ENCODE data around the gene PRMT5. TPM values are rescaled to one million over a fixed set of nuclear protein-coding genes. Genes with fewer than 3 reads are reported as not detected.

Gene PRMT5
- total RNA-seq, 4 donors from 2014 or later = 32.2 to 92.3 (median 43.4) TPM

DNA sequence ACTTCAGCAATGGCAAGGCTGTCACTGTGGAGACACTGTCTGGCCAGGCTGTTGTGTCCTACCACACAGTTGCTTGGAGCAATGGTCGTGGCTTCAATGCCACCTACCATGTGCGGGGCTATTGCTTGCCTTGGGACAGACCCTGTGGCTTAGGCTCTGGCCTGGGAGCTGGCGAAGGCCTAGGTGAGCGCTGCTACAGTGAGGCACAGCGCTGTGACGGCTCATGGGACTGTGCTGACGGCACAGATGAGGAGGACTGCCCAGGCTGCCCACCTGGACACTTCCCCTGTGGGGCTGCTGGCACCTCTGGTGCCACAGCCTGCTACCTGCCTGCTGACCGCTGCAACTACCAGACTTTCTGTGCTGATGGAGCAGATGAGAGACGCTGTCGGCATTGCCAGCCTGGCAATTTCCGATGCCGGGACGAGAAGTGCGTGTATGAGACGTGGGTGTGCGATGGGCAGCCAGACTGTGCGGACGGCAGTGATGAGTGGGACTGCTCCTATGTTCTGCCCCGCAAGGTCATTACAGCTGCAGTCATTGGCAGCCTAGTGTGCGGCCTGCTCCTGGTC, 53.3 kb downstream of the PRMT5 start:
- in situ Hi-C loops (cut with MboI; ENCODE audit: low pct_ligation_motif_present in 1 of 4, low pct_unique_long_range_greater_than_20kb in 1 of 4, low sequenced_read_pairs in 3 of 4) = no loop called here
- Histone ChIP-seq H3K36me3 (peaks cover 0 to 52% (median 28%) of the 10 kb centered on the region in 4 donors), H3K4me1 (peaks cover 8 to 17% (median 13%) of the 10 kb centered on the region in 4 donors), H3K27me3 (no peaks in the 10 kb centered on the region), H3K4me3 (no peak overlapping the region), H3K9me3 (no peaks in the 10 kb centered on the region), H3K27ac (no peak overlapping the region)
- no peak for DNase-seq
- TF ChIP-seq, protein P1, sequence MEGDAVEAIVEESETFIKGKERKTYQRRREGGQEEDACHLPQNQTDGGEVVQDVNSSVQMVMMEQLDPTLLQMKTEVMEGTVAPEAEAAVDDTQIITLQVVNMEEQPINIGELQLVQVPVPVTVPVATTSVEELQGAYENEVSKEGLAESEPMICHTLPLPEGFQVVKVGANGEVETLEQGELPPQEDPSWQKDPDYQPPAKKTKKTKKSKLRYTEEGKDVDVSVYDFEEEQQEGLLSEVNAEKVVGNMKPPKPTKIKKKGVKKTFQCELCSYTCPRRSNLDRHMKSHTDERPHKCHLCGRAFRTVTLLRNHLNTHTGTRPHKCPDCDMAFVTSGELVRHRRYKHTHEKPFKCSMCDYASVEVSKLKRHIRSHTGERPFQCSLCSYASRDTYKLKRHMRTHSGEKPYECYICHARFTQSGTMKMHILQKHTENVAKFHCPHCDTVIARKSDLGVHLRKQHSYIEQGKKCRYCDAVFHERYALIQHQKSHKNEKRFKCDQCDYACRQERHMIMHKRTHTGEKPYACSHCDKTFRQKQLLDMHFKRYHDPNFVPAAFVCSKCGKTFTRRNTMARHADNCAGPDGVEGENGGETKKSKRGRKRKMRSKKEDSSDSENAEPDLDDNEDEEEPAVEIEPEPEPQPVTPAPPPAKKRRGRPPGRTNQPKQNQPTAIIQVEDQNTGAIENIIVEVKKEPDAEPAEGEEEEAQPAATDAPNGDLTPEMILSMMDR (IDR thresholded peaks at IDR 0.05) = no peak
- TF ChIP-seq EP300 (IDR thresholded peaks at IDR 0.05; ENCODE audit: low read depth) = no peak
- no peak for TF ChIP-seq POLR2AphosphoS5 (IDR thresholded peaks at IDR 0.05)
- no peak for TF ChIP-seq POLR2A (IDR thresholded peaks at IDR 0.05)
- intact Hi-C loops (cut with DNase I; ENCODE audit: low total_unique reads) = no loop called here
- WGBS, 2 donors (ENCODE audit: low coverage in 1 of 2) = 95 to 96% methylated on average over 4 to 20 of the region's 20 CpGs

DNA sequence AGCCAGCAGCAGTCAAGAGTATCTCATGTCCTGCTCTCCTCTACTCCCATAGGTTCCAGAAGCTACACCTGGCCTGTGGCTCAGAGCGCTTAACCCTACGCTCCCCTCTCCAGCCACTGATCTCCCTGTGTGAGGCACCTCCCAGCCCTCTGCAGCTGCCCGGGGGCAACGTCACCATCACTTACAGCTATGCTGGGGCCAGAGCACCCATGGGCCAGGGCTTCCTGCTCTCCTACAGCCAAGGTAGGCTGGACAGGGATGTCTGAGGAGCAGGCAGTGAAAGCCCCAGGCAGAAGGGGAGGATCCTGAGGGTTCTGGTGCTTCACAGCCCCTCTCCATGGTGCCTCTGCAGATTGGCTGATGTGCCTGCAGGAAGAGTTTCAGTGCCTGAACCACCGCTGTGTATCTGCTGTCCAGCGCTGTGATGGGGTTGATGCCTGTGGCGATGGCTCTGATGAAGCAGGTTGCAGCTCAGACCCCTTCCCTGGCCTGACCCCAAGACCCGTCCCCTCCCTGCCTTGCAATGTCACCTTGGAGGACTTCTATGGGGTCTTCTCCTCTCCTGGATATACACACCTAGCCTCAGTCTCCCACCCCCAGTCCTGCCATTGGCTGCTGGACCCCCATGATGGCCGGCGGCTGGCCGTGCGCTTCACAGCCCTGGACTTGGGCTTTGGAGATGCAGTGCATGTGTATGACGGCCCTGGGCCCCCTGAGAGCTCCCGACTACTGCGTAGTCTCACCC, 54.0 kb downstream of the PRMT5 start:
- Histone ChIP-seq H3K4me3 (no peak overlapping the region), H3K36me3 (peaks cover 0 to 52% (median 28%) of the 10 kb centered on the region in 4 donors), H3K27me3 (no peaks in the 10 kb centered on the region), H3K27ac (no peak overlapping the region), H3K9me3 (no peaks in the 10 kb centered on the region), H3K4me1 (peaks cover 15 to 24% (median 20%) of the 10 kb centered on the region in 4 donors)
- intact Hi-C loops (cut with DNase I; ENCODE audit: low total_unique reads) (no loop called here), in situ Hi-C loops (cut with MboI; ENCODE audit: low pct_ligation_motif_present in 1 of 4, low pct_unique_long_range_greater_than_20kb in 1 of 4, low sequenced_read_pairs in 3 of 4) (no loop called here)
- DNase-seq = no peak
- TF ChIP-seq EP300 (IDR thresholded peaks at IDR 0.05; ENCODE audit: low read depth) = no peak
- TF ChIP-seq, protein P1 (IDR thresholded peaks at IDR 0.05) = no peak
- no peak for TF ChIP-seq POLR2AphosphoS5 (IDR thresholded peaks at IDR 0.05)
- no peak for TF ChIP-seq POLR2A (IDR thresholded peaks at IDR 0.05)
- whole genome bisulfite sequencing, 2 donors (ENCODE audit: low coverage in 1 of 2) = 96% methylated on average over 15 of the region's 15 CpGs; no CpG with 5 or more reads in 1 of the 2 donors

DNA sequence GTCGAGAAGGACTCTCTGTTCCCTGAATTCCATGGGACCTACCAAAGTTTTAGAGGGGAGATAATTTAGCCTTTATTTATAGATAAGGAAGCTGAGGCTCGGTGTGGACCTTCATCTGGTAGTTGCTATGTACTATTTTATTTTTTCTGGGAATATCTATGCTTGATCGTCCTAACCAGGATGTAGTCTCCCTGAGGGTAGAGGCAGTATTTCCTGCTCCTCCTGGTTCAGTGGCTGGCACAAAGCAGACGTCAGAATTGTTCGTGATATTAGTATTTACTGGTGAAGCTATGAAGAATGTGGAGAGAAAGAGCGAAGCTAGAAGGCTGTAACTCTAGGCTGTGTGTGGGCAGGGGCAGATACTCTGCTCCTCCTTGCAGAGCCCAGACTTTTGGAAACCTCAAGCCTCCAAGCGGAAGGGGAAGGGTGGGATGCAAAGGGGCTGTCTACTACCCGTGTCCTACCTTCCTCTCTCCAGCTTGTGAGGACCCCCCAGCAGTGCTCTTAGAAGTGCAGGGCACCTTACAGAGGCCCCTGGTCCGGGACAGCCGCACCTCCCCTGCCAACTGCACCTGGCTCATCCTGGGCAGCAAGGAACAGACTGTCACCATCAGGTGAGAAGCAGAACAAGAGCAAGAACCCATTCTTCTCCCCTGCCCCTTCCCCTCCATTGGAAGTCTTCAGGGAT, 56.2 kb downstream of the PRMT5 start:
- no peak for DNase-seq
- peak overlapping the region; percentile 61 to 89 (median 74) for H3K4me3 ChIP-seq
- intact Hi-C loops (cut with DNase I; ENCODE audit: low total_unique reads) = loop anchor here (5.0 kb wide), 1 partner anchor 44 kb away; the partner anchor contains the start of gene RBM23
- H3K27ac ChIP-seq = peak overlapping the region; percentile 94 to 99 (median 98)
- WGBS, 2 donors (ENCODE audit: low coverage in 1 of 2) = 36 to 68% methylated on average over 6 to 10 of the region's 10 CpGs
- TF ChIP-seq, protein P1 (IDR thresholded peaks at IDR 0.05) = peak in 2 of 5 experiments; percentile 17 to 39
- TF ChIP-seq POLR2AphosphoS5 (IDR thresholded peaks at IDR 0.05) (no peak), POLR2A (IDR thresholded peaks at IDR 0.05) (no peak), EP300 (IDR thresholded peaks at IDR 0.05; ENCODE audit: low read depth) (no peak)
- H3K4me1 ChIP-seq = peaks cover 19 to 29% (median 23%) of the 10 kb centered on the region in 4 donors
- H3K9me3 ChIP-seq = no peaks in the 10 kb centered on the region
- peaks cover 0 to 45% (median 25%) of the 10 kb centered on the region in 4 donors for H3K36me3 ChIP-seq
- in situ Hi-C loops (cut with MboI; ENCODE audit: low pct_ligation_motif_present in 1 of 4, low pct_unique_long_range_greater_than_20kb in 1 of 4, low sequenced_read_pairs in 3 of 4) = loop anchor here in 2 of 4 donors (25.0 kb wide), 1 partner anchor 311 kb away; no protein-coding TSS in a partner anchor
- no peaks in the 10 kb centered on the region for H3K27me3 ChIP-seq

Data from transverse colon (tissue), 4 donors.